GM19023 (cell line): ENCODE results near the gene NLGN1.
"Not testable (repeated sequence)": the region's sequence is repeated elsewhere in the genome, so short reads cannot be mapped to it uniquely, and the experiment has no call there.

Experiments
- ATAC-seq: cut with Tn5 transposase; IDR thresholded peaks from one replicate; pipeline ENCODE4 v1.9.1; 2021; ENCODE audit warnings: mild to moderate bottlenecking, moderate library complexity; ENCODE audit not compliant: unreplicated experiment

Gene NLGN1

DNA sequence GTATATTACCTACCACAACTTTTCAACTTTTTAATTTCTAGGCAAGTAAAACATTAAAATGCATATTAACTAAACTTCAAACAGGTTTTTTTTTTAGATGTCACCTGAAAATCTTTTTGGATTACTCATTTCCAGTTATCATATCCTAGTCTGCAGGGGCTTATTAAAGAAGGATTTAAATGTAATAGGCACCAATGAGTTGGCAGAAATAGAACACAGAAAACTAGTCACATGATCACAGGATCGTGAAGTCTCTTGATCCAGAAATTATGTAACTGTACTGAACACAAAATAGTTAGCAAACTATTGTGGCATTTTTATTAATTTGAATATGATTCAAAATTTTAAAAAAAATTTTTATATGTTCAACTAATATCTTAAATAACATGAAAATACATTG, 807.2 kb downstream of the NLGN1 start:
- no peak for ATAC-seq

DNA sequence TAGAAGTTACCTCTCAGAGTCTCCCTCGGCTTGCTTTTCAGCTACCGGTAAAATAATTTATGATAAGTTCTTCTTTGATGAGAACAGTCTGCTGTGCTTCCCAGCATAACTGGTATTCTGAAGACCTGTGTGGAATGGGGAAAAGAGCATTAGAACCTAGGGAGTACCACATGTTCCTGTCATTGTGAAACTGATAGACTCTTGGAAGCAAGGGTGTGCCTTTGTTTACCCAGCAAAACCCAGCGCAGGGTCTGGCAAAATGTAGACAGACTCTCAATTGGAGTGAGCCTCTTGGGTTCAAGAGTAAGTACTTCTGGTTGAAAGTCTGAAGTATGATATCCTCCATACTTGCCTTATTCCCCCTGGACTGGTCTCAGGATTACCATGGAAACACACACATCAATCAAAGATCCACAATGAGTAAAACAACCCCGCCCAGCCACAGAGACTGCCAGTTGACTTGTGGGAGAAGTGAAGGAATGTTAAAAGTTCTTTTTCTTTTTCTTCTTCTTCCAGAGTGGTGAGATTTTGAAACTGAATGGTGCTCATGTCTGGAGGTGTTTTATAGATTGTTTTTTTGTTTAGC, 809.2 kb downstream of the NLGN1 start:
- ATAC-seq: no peak

DNA sequence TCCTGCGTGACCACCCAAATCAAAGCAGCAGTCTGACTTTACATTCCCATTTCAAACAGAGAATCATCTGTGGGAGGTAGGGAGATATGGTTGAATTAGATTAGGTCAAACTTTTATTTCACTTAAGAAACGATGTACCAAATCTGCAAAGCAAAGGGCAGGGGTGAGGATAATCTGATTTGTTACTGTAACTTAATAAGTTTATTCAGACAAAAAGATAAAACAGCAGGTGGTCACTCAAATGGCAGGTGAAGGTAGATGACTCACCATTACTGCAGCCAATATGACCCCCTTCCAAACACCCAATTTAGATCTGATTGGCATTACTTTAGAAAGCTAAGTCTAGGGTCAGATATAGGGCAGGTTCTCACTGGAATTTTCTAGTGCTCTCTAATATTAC, 810.6 kb downstream of the NLGN1 start:
- no peak for ATAC-seq

- ATAC-seq: not testable (repeated sequence)
Measured at GRCh38 chr3:174211896-174212295, 814.4 kb downstream of the NLGN1 start.

DNA sequence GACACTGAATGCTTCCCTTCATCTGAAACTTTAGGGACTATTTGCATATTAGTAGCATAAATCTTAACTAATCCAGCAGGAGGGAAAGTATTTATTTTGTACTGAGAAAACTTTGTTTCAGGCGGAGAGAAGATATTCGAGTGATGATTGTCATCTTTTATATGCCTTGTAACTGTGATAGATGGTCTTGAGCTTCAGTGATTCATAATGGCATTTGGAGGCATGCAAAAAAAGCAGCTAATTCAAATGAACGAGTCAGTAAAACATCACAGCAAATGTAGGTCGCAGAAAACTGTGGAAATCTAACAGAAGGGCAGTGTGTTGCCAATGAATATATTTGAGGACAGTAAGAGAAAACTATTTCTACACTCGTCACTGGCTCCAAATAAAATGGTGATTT, 817.9 kb downstream of the NLGN1 start:
- no peak for ATAC-seq

GRCh38 chr3:174216019-174216418, 818.5 kb downstream of the NLGN1 start:
- ATAC-seq: no peak

DNA sequence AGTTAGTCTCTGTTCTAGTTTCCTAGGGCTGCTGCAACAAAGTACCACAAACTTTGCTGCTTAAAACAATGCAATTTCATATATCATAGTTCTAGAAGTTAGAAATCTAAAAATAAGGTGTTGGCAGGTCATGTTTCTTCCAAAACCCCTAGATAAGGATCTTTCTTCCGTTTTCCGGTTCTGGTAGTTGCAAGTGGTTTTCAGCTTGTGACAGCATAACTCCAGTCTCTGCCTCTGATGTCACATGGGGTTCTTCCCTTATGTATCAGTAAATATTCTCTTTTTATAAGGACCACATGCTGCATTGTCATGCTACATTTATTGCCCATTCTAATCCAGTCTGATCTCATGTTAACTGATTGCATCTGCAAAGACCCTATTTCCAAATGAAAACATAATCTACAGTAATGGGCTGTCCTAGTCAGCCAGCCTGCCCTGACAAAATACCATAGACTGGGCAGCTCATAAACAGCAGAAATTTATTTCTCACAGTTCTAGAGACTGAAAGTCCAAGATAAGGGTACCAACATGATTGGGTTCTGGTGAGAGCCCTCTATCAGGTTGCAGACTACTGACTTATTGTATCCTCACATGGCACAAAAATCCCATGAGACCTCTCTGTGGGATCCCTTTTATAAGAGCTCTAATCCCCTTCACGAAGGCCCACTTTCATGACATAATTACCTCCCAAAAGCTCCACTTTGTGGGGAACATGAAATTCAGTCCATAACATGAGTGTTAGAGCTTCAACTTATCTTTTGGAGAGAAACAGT, 819.6 kb downstream of the NLGN1 start:
- no peak for ATAC-seq

DNA sequence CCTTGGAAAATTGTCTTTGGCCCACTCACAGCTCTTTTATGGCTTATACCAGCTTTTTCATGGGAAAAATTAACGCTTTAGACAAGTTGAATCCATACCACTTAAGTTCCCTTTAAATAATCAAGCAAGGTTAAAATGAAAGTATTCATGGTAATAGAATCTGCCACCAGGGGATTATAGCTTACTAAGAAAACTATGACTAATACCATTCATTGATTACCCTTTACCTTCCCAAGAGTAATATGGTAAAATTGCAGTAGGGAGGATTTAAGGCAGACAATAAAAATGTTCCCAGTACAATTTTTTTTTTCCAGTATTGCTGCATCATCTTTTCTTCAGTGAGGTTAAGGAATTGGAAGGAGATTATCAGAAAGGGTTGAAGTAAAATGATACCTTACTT, 820.5 kb downstream of the NLGN1 start:
- no peak for ATAC-seq

DNA sequence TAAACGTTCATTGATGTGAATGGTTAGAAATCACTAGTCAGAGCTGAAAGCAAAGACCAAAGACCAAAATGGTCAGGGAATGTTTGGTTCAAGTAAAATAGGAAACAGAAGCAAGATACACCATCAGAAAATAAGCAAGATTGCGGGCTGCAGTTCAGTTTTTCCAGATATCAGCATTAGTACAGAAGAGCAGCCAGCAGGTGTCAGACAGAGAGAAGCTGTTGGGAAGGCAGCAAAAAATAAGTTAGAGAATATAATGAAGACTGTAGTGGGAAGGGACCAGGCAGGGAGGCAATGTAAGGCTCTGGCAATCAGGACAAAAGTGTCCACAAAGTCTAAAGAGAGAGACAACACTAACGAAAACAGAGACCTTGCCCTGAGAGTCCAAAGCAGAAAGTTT, 822.2 kb downstream of the NLGN1 start:
- ATAC-seq: no peak

GRCh38 chr3:174220775-174221554, 823.4 kb downstream of the NLGN1 start:
- ATAC-seq: no peak

GRCh38 chr3:174223042-174223441, 825.5 kb downstream of the NLGN1 start:
- no peak for ATAC-seq

GRCh38 chr3:174223626-174224025, 826.1 kb downstream of the NLGN1 start:
- ATAC-seq: no peak

GRCh38 chr3:174229916-174230315, 832.4 kb downstream of the NLGN1 start:
- no peak for ATAC-seq

DNA sequence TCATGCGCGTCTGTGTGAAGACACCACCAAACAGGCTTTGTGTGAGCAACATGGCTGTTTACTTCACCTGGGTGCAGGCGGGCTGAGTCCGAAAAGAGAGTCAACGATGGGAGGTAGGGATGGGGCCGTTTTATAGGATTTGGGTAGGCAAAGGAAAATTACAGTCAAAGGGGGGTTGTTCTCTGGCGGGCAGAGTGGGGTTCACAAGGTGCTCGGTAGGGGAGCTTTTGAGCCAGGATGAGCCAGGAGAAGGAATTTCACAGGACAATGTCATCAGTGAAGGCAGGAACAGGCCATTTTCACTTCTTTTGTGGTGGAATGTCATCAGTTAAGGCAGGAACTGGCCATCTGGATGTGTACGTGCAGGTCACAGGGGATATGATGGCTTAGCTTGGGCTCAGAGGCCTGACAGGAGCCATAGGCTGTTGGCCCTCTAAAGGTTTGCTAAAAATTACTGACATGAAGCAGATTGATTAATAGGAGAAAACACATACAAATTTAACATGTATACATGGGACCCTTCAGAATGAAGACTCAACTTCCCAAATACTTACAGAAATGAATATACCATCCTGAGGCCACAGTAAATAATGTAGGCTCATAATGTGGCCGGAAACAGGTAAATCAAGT, 834.6 kb downstream of the NLGN1 start:
- not testable (repeated sequence) for ATAC-seq

- ATAC-seq: no peak
Measured at GRCh38 chr3:174232658-174233429, 835.3 kb downstream of the NLGN1 start.

- no peak for ATAC-seq
Measured at GRCh38 chr3:174233511-174233910, 836.0 kb downstream of the NLGN1 start.

GRCh38 chr3:174242311-174243041, 844.9 kb downstream of the NLGN1 start:
- ATAC-seq: no peak

DNA sequence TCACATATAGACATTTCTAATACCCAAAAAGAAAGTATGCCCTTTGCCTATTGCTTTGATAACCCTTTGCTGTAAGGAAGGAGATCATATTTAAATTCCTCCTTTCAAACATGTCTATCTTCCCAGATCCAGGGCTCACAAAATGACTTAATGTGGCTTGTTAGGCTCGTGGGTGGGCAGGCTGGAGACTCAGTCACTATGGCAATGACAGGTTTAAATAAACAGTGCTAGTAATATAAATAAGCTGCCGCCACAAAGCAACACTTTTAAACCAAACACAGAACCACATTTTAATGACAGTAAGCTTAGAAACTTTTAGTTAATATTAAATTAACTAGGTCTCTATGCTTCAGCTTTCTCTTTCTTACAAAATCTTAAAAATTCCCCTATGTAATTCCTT, 845.6 kb downstream of the NLGN1 start:
- ATAC-seq: no peak

DNA sequence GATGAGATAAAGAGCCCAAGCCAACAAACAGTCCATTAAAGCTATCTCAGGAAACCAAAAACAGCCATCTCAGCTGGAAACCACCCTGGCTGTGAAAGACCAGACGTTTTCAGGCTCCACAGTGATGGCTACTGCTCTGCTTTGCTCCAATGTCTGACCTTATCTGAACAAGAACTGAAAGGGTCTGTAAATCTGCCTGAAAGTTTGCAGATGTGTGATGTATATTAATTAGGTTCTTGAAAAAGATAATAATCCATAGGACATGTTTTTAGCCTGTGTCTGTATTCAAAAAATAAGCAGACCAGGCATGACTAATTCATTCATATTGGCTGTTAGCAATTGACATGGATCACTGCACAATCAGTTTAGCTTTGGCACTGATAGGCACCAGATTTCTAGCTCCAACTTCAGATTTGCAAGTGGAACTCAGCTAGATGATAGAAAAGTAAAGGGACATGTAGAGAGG, 850.2 kb downstream of the NLGN1 start:
- no peak for ATAC-seq

DNA sequence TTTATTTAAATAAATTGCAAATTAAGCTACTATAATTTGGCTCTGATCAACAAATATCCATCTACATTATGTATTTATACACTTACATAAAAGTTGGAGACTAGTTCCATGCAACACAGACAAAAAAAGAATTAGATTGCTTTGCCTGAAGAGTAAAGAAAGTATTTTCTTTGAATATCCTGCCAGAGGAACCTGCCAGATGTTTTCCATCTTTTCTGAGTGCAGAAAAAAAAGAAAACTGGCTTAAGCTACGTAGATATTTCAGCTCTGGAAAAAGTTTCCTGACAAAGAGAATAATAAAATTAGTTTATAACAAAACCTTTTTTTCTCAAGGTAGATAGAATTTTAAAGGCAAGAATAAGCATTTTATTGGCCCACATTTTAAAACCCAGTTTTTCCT, 854.1 kb downstream of the NLGN1 start:
- no peak for ATAC-seq
